ENCODE data around the gene NT5C1B.

- no peak for TF ChIP-seq POLR2A (IDR thresholded peaks at IDR 0.05)
- no peak for TF ChIP-seq CTCF (IDR thresholded peaks at IDR 0.05)
These were observed 29.8 kb downstream of the NT5C1B start for GRCh38 chr2:18559531-18560030.
